Sigmoid colon (tissue), 4 donors: Measurements from ENCODE around the gene ECM1.

ENCODE experiments used
- CTCF ChIP-seq, 4 experiments: fragments of 450-650 bp in 3 of 4; fragments of 200-600 bp in 1 of 4; IDR thresholded peaks; one replicate each; pipeline ENCODE4 v1.5.1; 2016 to 2019; ENCODE audit warnings: antibody characterized with exemption in 4 of 4, mild to moderate bottlenecking in 3 of 4, moderate library complexity in 2 of 4
- EP300 ChIP-seq, 4 donors: sonication (generic); formaldehyde crosslinking; IDR thresholded peaks; one replicate each; pipeline ENCODE4 v1.6.1; 2017; ENCODE audit warnings: antibody characterized with exemption in 4 of 4
- POLR2A ChIP-seq, 2 donors: fragments of 450-650 bp; IDR thresholded peaks; one replicate each; pipeline ENCODE4 v1.6.1; 2016; ENCODE audit warnings: antibody characterized with exemption in 2 of 2, mild to moderate bottlenecking in 2 of 2, moderate library complexity in 2 of 2

- TF ChIP-seq CTCF (IDR thresholded peaks at IDR 0.05) (no peak), POLR2A (IDR thresholded peaks at IDR 0.05) (no peak), EP300 (IDR thresholded peaks at IDR 0.05) (no peak)
Observed at GRCh38 chr1:150516616-150517015, 8.7 kb downstream of the ECM1 start.
